NCI-H2107 treated with DMSO at 0.1 percent for 48 hours (cell line): ENCODE data around the gene PCDHA13.
"Not testable (repeated sequence)": the region's sequence is repeated elsewhere in the genome, so short reads cannot be mapped to it uniquely, and the experiment has no call there.

Source experiments
- DNase-seq: peaks from one replicate; lab custom pipeline; 2025; ENCODE audit not compliant: unreplicated experiment; lab: John Stamatoyannopoulos, UW

Gene PCDHA13

GRCh38 chr5:140881889-140882590, at the start of gene PCDHA13:
PCDHA13 (plus strand) TSS chr5:140882124; CDS start chr5:140882269, 145 bp downstream.
- no peak for DNase-seq

DNA sequence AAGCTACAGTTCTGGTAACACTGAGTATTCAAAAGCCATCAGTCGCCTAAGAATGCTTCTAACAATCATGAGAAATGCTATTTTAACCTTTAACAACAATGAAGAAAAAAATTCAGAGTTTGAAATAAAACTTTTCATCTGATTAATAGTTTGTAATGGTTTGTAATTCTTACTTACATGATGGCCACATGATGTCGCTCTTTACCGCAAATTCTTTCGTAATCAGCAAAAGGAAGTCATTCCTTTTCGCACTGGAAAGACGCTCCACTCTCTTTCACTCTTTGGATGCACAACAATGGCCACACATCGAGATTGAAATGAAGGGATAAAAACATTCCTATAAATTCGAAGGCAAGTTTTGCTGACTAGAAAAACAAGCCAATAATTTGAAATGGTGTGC, 47.9 kb upstream of the PCDHA13 start, which contains the start of gene PCDHA7:
Gene PCDHA7, plus strand, starts transcription at position 277 of the 400 bp plus-strand sequence. Its CDS starts 115 bp downstream, at position 392.
- no peak for DNase-seq

GRCh38 chr5:140834439-140835008, 47.4 kb upstream of the PCDHA13 start:
- DNase-seq = not testable (repeated sequence)

DNA sequence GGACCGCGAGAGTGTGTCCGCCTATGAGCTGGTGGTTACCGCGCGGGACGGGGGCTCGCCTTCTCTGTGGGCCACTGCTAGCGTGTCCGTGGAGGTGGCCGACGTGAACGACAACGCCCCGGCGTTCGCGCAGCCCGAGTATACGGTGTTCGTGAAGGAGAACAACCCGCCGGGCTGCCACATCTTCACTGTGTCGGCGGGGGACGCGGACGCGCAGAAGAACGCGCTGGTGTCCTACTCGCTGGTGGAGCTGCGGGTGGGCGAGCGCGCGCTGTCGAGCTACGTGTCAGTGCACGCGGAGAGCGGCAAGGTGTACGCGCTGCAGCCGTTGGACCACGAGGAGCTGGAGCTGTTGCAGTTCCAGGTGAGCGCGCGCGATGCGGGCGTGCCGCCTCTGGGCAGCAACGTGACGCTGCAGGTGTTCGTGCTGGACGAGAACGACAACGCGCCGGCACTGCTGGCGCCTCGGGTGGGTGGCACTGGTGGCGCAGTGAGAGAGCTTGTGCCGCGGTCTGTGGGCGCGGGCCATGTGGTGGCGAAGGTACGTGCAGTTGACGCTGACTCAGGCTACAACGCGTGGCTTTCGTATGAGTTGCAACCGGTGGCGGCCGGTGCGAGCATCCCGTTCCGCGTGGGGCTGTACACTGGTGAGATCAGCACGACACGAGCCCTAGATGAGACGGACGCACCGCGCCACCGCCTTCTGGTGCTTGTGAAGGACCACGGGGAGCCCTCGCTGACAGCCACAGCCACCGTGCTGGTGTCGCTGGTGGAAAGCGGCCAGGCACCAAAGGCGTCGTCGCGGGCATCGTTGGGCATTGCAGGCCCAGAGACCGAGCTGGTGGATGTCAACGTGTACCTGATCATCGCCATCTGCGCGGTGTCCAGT, 46.1 kb upstream of the PCDHA13 start:
- no peak for DNase-seq

- DNase-seq = no peak
Observed at GRCh38 chr5:140840978-140841962, 40.7 kb upstream of the PCDHA13 start, which contains the start of gene PCDHA8. PCDHA8 (plus strand) TSS chr5:140841187; CDS start chr5:140841322, 135 bp downstream.

DNA sequence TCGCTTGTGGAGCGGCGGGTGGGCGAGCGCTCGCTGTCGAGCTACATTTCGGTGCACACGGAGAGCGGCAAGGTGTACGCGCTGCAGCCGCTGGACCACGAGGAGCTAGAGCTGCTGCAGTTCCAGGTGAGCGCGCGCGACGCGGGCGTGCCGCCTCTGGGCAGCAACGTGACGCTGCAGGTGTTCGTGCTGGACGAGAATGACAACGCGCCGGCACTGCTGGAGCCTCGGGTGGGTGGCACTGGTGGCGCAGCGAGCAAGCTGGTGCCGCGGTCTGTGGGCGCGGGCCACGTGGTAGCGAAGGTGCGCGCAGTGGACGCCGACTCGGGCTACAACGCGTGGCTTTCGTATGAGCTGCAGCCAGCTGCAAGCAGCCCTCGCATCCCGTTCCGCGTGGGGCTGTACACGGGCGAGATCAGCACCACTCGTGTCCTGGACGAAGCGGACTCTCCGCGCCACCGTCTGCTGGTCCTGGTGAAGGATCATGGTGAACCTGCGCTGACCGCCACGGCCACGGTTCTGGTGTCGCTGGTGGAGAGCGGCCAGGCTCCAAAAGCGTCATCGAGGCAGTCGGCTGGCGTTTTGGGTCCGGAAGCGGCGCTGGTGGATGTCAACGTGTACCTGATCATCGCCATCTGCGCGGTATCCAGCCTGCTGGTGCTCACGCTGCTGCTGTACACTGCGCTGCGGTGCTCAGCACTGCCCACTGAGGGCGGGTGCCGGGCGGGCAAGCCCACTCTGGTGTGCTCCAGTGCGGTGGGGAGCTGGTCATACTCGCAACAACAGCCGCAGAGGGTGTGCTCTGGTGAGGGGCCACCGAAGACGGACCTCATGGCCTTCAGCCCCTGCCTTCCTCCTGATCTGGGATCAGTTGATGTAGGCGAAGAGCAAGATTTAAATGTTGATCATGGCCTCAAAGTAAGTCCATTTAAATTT, 38.9 kb upstream of the PCDHA13 start:
- DNase-seq = no peak

DNA sequence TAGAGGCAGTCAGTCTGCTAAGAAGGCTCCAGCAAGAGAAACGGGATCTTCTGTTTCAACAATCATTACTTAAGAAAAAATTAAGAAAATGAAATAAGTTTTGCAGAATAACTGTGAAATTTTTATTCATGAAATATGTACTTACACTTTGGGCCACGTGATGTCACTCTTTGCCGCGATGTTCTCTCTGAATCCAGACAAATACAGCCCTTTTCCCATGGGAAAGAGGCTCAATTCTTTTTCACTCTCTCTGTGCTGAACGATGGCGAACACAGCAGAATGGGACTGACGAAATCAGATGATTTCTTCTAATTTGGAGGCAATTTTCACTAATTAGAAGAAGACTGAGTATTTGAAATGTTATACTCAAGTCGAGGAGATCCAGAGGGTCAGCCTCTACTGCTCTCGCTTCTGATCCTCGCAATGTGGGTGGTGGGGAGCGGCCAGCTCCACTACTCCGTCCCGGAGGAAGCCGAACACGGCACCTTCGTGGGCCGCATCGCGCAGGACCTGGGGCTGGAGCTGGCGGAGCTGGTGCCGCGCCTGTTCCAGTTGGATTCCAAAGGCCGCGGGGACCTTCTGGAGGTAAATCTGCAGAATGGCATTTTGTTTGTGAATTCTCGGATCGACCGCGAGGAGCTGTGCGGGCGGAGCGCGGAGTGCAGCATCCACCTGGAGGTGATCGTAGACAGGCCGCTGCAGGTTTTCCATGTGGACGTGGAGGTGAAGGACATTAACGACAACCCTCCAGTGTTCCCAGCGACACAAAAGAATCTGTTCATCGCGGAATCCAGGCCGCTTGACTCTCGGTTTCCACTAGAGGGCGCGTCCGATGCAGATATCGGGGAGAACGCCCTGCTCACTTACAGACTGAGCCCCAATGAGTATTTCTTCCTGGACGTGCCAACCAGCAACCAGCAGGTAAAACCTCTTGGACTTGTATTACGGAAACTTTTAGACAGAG, 33.5 kb upstream of the PCDHA13 start, which contains the start of gene PCDHA9:
Gene PCDHA9, plus strand, starts transcription at position 244 of the 964 bp plus-strand sequence. Its CDS starts 114 bp downstream, at position 358.
- not testable (repeated sequence) for DNase-seq

GRCh38 chr5:140849831-140850634, 31.9 kb upstream of the PCDHA13 start:
- DNase-seq = not testable (repeated sequence)

- no peak for DNase-seq
Observed at GRCh38 chr5:140855772-140856674, 25.9 kb upstream of the PCDHA13 start, which contains the start of gene PCDHA10. PCDHA10 (plus strand) TSS chr5:140855897; CDS start chr5:140856049, 152 bp downstream.

DNA sequence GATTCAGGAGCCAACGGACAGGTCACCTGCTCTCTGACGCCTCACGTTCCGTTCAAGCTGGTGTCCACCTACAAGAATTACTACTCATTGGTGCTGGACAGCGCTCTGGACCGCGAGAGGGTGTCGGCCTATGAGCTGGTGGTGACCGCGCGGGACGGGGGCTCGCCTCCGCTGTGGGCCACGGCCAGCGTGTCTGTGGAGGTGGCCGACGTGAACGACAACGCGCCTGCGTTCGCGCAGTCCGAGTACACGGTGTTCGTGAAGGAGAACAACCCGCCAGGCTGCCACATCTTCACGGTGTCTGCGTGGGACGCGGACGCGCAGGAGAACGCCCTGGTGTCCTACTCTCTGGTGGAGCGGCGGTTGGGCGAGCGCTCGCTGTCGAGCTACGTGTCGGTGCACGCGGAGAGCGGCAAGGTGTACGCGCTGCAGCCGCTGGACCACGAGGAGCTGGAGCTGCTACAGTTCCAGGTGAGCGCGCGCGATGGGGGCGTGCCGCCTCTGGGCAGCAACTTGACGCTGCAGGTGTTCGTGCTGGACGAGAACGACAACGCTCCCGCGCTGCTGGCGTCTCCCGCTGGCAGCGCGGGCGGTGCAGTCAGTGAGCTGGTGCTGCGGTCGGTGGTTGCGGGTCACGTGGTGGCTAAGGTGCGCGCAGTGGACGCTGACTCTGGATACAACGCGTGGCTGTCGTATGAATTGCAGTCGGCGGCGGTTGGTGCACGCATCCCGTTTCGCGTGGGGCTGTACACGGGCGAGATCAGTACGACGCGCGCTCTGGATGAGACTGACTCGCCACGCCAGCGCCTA, 24.5 kb upstream of the PCDHA13 start:
- no peak for DNase-seq

- DNase-seq = no peak
Observed at GRCh38 chr5:140857987-140858240, 24.0 kb upstream of the PCDHA13 start.

DNA sequence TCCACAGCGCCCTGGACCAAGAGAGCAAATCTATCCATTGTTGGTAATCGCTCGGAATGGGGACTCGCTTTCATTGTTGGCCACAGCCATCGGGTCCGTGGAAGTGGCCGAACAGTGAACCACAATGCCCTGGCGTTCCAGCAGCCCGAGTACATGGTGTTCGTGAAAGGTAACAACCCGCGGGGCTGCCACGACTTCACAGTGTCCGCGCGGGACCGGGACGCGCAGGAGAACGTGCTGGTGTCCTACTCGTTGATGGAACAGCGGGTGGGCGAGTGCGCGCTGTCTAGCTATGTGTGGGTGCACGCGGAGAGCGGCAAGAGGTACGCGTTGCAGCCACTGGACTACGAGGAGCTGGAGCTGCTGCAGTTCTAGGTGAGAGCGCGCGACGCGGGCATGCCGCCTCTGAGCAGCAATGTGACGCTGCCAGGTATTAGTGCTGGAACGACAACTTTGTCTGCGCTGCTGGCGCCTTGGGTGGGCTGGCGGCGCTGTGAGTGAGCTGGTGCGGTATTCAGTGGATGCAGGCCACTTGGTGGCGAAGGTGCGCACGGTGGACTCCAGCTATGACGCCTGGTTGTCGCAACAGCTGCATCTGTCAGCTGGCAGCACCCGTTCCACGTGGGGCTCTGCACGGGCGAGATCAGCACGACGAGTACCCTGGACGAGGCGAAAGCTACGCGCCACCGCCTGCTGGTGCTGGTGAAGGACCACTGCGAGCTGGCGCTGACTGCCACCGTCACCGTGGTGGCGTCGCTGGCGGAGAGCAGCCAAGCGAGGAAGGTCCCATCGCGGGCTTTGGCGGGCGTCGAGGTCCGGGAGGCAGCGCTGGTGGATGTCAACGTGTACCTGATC, 19.3 kb upstream of the PCDHA13 start:
- DNase-seq = no peak

DNA sequence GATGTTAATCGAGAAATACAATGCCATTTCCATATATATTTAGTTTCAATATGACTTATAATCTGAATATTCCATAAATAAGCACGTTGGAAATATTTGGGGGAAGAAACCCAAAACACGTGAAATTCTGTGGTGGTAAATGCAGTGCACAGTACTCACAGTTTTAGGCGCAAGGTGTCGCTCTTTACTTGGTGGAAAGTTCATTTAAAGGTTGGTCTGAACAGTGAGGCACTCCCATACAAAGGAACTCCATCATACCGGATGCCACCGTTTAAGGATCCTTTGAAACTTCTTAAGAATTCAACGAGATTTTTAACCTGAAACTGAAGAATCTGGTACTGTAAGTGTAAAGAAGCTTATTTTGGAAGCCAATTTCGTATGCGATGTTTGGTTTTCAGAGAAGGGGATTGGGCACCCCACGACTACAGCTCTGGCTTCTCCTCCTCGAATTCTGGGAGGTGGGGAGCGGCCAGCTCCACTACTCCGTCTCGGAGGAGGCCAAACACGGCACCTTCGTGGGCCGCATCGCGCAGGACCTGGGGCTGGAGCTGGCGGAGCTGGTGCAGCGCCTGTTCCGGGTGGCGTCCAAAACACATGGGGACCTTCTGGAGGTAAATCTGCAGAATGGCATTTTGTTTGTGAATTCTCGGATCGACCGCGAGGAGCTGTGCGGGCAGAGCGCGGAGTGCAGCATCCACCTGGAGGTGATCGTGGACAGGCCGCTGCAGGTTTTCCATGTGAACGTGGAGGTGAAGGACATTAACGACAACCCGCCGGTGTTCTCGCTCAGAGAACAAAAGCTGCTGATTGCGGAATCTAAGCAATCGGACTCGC, 13.0 kb upstream of the PCDHA13 start, which contains the start of gene PCDHA11:
Gene PCDHA11, plus strand, starts transcription at position 237 of the 834 bp plus-strand sequence. Its CDS starts 147 bp downstream, at position 384.
- peak; percentile 78 for DNase-seq

- peak; percentile 61 for DNase-seq
Observed at GRCh38 chr5:140869555-140869886, 12.4 kb upstream of the PCDHA13 start.
